Epithelial cell of proximal tubule (primary cell): ENCODE results near the gene PLCB1. TPM values are rescaled to one million over a fixed set of nuclear protein-coding genes. Genes with fewer than 3 reads are reported as not detected.
"Not testable (repeated sequence)": the region's sequence is repeated elsewhere in the genome, so short reads cannot be mapped to it uniquely, and the experiment has no call there.

Experiments used
- DNase-seq: peaks from one replicate; pipeline ENCODE4 v3.0.0-alpha.2; 2011; ENCODE audit warnings: low read depth
- H3K4me3 ChIP-seq: 2 replicates; pipeline ENCODE4 v1.5.1; 2011; ENCODE audit warnings: low read depth, mild to moderate bottlenecking, low read length
- CTCF ChIP-seq: conservative IDR thresholded peaks from 2 replicates; pipeline ENCODE4 v1.5.1; 2012; ENCODE audit warnings: low read depth, mild to moderate bottlenecking, low read length
- total RNA-seq: library from RNA; depleted of rRNA; stranded (reverse); fragments of >200 nt; gene quantifications from 2 replicates; pipeline ENCODE4 v1.2.3, GENCODE V29; 2015

PLCB1 gene
- total RNA-seq, 1 donor from 2014 or later = 2.2 TPM

GRCh38 chr20:8433291-8433690 lies 301.2 kb downstream of the PLCB1 start:
- DNase-seq = no peak
- H3K4me3 ChIP-seq = no peak overlapping the region
- TF ChIP-seq CTCF = no peak

- DNase-seq = no peak
- no peak overlapping the region for H3K4me3 ChIP-seq
- TF ChIP-seq CTCF = no peak
These were observed 302.3 kb downstream of the PLCB1 start for GRCh38 chr20:8434326-8434876.

- DNase-seq = no peak
- H3K4me3 ChIP-seq = no peak overlapping the region
- no peak for TF ChIP-seq CTCF
These were observed 303.4 kb downstream of the PLCB1 start for GRCh38 chr20:8435285-8436035.

GRCh38 chr20:8436938-8437337 lies 304.9 kb downstream of the PLCB1 start:
- not testable (repeated sequence) for DNase-seq, H3K4me3 ChIP-seq

GRCh38 chr20:8438748-8439147 lies 306.7 kb downstream of the PLCB1 start:
- DNase-seq = no peak
- no peak for TF ChIP-seq CTCF
- no peak overlapping the region for H3K4me3 ChIP-seq

- no peak for DNase-seq
- TF ChIP-seq CTCF = peak; percentile 20
- H3K4me3 ChIP-seq = no peak overlapping the region
These were observed 311.5 kb downstream of the PLCB1 start for GRCh38 chr20:8443464-8444072.

- no peak for DNase-seq
- H3K4me3 ChIP-seq = no peak overlapping the region
- TF ChIP-seq CTCF = no peak
These were observed 315.4 kb downstream of the PLCB1 start for GRCh38 chr20:8447262-8448120.
